Spinal cord (tissue), 10 donors: ENCODE measurements around the gene GLYATL3. TPM values are rescaled to one million over a fixed set of nuclear protein-coding genes. Genes with fewer than 3 reads are reported as not detected.

Source experiments
- DNase-seq, 6 donors: peaks; one replicate each; pipeline versions ENCODE4 v3.0.0 to v3.0.0-alpha.2; 2013 to 2015; ENCODE audit warnings: low spot score in 6 of 6, low read depth in 4 of 6
- H3K27ac ChIP-seq: one replicate; pipeline ENCODE4 v1.5.1; 2013; ENCODE audit warnings: low read depth, low read length, control low read depth
- H3K27me3 ChIP-seq: one replicate; pipeline ENCODE4 v1.6.1; 2013; ENCODE audit warnings: low read length; ENCODE audit not compliant: control insufficient read depth, insufficient read depth
- H3K36me3 ChIP-seq: one replicate; pipeline ENCODE4 v1.6.1; 2013; ENCODE audit warnings: low read length; ENCODE audit not compliant: control insufficient read depth, insufficient read depth
- H3K4me1 ChIP-seq: one replicate; pipeline ENCODE4 v1.6.1; 2013; ENCODE audit warnings: low read length; ENCODE audit not compliant: control insufficient read depth, insufficient read depth
- H3K4me3 ChIP-seq: one replicate; pipeline ENCODE4 v1.5.1; 2013; ENCODE audit warnings: low read depth, low read length, control low read depth
- H3K9me3 ChIP-seq: one replicate; pipeline ENCODE4 v1.6.1; 2013; ENCODE audit warnings: low read length; ENCODE audit not compliant: control insufficient read depth, insufficient read depth
- WGBS: methylation state at CpG from one replicate; pipeline ENCODE4 v1.1.5; 2013; ENCODE audit warnings: missing lambda C conversion rate; ENCODE audit not compliant: insufficient coverage; 5-methylcytosine and 5-hydroxymethylcytosine counted together
- polyA plus RNA-seq, 2 donors: library from polyadenylated mRNA; unstranded; fragments of 120-200 nt; gene quantifications; one replicate each; pipeline ENCODE4 v1.2.1, GENCODE V29; 2013; ENCODE audit not compliant: insufficient read length in 2 of 2
- total RNA-seq, 2 donors: library from RNA; depleted of rRNA in 1 of 2; stranded (reverse); fragments of 120-200 nt in 1 of 2; fragments of >200 nt in 1 of 2; gene quantifications; one replicate each; pipeline versions ENCODE4 v1.2.3 to v1.2.4, GENCODE V29; 2013 to 2014
- donor health status: healthy.

The GLYATL3 gene
- total and polyA plus RNA-seq, 4 donors = not detected

GRCh38 chr6:49541936-49542335 is 42.2 kb downstream of the GLYATL3 start:
- DNase-seq = no peak
- H3K9me3 ChIP-seq = no peaks in the 10 kb centered on the region
- no peaks in the 10 kb centered on the region for H3K27me3 ChIP-seq
- H3K4me1 ChIP-seq = no peaks in the 10 kb centered on the region
- no peak overlapping the region for H3K27ac ChIP-seq
- no CpG with 5 or more reads among the region's 3 CpGs for WGBS
- H3K4me3 ChIP-seq = no peak overlapping the region
- no peaks in the 10 kb centered on the region for H3K36me3 ChIP-seq

GRCh38 chr6:49543087-49543858 is 43.5 kb downstream of the GLYATL3 start:
- H3K27me3 ChIP-seq = no peaks in the 10 kb centered on the region
- no peak overlapping the region for H3K27ac ChIP-seq
- H3K4me1 ChIP-seq = no peaks in the 10 kb centered on the region
- DNase-seq = no peak
- WGBS = 80% methylated on average over 1 of the region's 7 CpGs
- H3K9me3 ChIP-seq = no peaks in the 10 kb centered on the region
- H3K36me3 ChIP-seq = no peaks in the 10 kb centered on the region
- H3K4me3 ChIP-seq = no peak overlapping the region

GRCh38 chr6:49546331-49546730 is 46.6 kb downstream of the GLYATL3 start:
- DNase-seq = no peak
- WGBS = 89% methylated on average over 1 of the region's 1 CpG
- peaks cover 12% of the 10 kb centered on the region for H3K4me1 ChIP-seq

GRCh38 chr6:49548613-49549304 is 49.0 kb downstream of the GLYATL3 start:
- Histone ChIP-seq H3K4me1 (peaks cover 14% of the 10 kb centered on the region), H3K36me3 (no peaks in the 10 kb centered on the region), H3K4me3 (no peak overlapping the region), H3K27ac (no peak overlapping the region), H3K9me3 (no peaks in the 10 kb centered on the region), H3K27me3 (peaks cover 30% of the 10 kb centered on the region)
- no peak for DNase-seq
- WGBS = 50% methylated on average over 2 of the region's 5 CpGs

More at GRCh38 chr6:49546331-49546730, 46.6 kb downstream of the GLYATL3 start:
- no peaks in the 10 kb centered on the region for H3K36me3 ChIP-seq
- peaks cover 16% of the 10 kb centered on the region for H3K27me3 ChIP-seq
- H3K27ac ChIP-seq = no peak overlapping the region
- no peaks in the 10 kb centered on the region for H3K9me3 ChIP-seq
- H3K4me3 ChIP-seq = no peak overlapping the region

GRCh38 chr6:49549691-49550491 is 50.2 kb downstream of the GLYATL3 start:
- Histone ChIP-seq H3K4me3 (peak overlapping the region; percentile 26), H3K4me1 (peaks cover 14% of the 10 kb centered on the region), H3K27ac (no peak overlapping the region), H3K27me3 (peaks cover 30% of the 10 kb centered on the region), H3K36me3 (no peaks in the 10 kb centered on the region), H3K9me3 (no peaks in the 10 kb centered on the region)
- WGBS = 13% methylated on average over 9 of the region's 20 CpGs
- peak in 1 of 6 donors; percentile 7 for DNase-seq

- Histone ChIP-seq H3K36me3 (no peaks in the 10 kb centered on the region), H3K4me1 (peaks cover 14% of the 10 kb centered on the region), H3K4me3 (peak within 1 kb of the TSS; percentile 40), H3K27me3 (peaks cover 30% of the 10 kb centered on the region), H3K27ac (no peak within 1 kb of the TSS), H3K9me3 (no peaks in the 10 kb centered on the region)
- peak in 2 of 6 donors; percentile 31 to 39 for DNase-seq
- under 1% methylated on average over 42 of the region's 42 CpGs for WGBS
Measured at GRCh38 chr6:49550492-49551077, 50.9 kb downstream of the GLYATL3 start, which contains the start of gene C6orf141. Gene C6orf141, plus strand, starts transcription at chr6:49550668. Its CDS starts 125 bp downstream, at chr6:49550793.

GRCh38 chr6:49551078-49551865 is 51.5 kb downstream of the GLYATL3 start:
- H3K36me3 ChIP-seq = no peaks in the 10 kb centered on the region
- peaks cover 30% of the 10 kb centered on the region for H3K27me3 ChIP-seq
- H3K4me1 ChIP-seq = peaks cover 14% of the 10 kb centered on the region
- no peak overlapping the region for H3K27ac ChIP-seq
- WGBS = 0% methylated on average over 35 of the region's 38 CpGs
- peak overlapping the region; percentile 40 for H3K4me3 ChIP-seq
- no peaks in the 10 kb centered on the region for H3K9me3 ChIP-seq
- peak in 3 of 6 donors; percentile 12 to 85 (median 44) for DNase-seq

- DNase-seq = no peak
- no CpG with 5 or more reads among the region's 2 CpGs for WGBS
- Histone ChIP-seq H3K4me3 (peak overlapping the region; percentile 40), H3K27me3 (peaks cover 30% of the 10 kb centered on the region), H3K36me3 (no peaks in the 10 kb centered on the region), H3K9me3 (no peaks in the 10 kb centered on the region), H3K4me1 (peaks cover 14% of the 10 kb centered on the region), H3K27ac (no peak overlapping the region)
Measured at GRCh38 chr6:49551866-49552129, 52.1 kb downstream of the GLYATL3 start.

GRCh38 chr6:49552596-49552995 is 52.9 kb downstream of the GLYATL3 start:
- H3K4me3 ChIP-seq = no peak overlapping the region
- peaks cover 14% of the 10 kb centered on the region for H3K4me1 ChIP-seq
- H3K36me3 ChIP-seq = no peaks in the 10 kb centered on the region
- H3K27ac ChIP-seq = no peak overlapping the region
- no CpG with 5 or more reads among the region's 2 CpGs for WGBS
- no peak for DNase-seq
- H3K27me3 ChIP-seq = peaks cover 30% of the 10 kb centered on the region
- no peaks in the 10 kb centered on the region for H3K9me3 ChIP-seq
